Measurements from ENCODE around the gene UBE2O.

Gene UBE2O

DNA sequence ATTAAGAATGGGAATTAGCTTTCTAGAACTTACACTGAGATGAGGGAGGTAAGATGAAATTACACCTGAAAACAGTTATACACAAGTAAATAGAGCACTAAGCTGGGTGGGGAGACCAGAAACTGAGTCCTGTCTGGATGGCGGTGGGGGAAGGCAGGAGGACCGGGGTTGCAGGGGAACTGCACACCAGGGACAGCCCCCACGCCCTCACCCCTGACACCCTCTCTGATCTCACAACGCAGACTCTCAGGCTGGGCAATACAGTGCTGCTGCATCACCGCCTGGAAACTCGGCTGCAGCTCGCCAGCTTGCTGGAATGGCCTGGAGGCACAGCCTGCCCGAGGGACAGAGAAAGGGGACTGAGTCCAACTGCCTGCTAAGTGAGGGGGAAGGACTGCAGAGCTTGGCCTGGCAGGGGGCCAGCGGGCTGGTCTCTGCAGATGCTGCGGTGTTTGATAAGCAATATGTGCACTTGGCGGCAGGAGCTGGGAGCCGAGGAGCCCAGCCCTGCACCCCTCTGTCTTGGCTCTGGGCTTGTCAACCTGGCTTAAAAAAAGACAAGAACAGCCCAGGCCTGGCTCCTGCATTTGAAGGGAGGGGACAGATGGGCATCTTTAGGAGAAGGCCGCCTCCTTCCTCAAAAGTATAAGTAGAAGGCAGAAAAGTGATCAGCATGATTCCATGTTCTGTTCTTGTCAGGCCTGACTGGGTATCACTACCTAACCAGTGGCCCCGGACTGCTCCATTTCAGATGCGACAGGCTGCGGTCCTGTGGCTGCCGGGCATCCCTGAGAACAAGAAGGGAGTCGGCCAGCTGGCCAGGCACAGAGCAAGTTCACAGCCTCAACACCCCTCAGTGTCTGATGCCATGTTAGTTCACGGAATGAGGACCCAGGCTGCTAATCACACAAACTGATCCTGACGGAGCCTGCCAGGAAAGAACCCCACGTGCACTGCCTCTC is 38.3 kb downstream of the UBE2O start:
- no peak overlapping the region for H3K14ac ChIP-seq (ENCODE audit: low read length)
- no peak for DNase-seq
- no peak overlapping the region for H4K12ac ChIP-seq (ENCODE audit: low read depth, low read length)
- H2BK5ac ChIP-seq (ENCODE audit: low read depth, low read length, poor library complexity) = no peak overlapping the region
- H4K8ac ChIP-seq (ENCODE audit: low read depth, low read length) = no peak overlapping the region
- no peak overlapping the region for H3K23ac ChIP-seq (ENCODE audit: low read length)
- no peak overlapping the region for H2BK12ac ChIP-seq (ENCODE audit: low read length)
- no peak overlapping the region for H2AFZ ChIP-seq (ENCODE audit: insufficient read depth, low read length, poor library complexity)
- no peak overlapping the region for H3K18ac ChIP-seq (ENCODE audit: low read length)
- no peaks in the 10 kb centered on the region for H3K79me1 ChIP-seq (ENCODE audit: low read length)
- no peak overlapping the region for H3K27ac ChIP-seq (ENCODE audit: low read depth, low read length)
- no peaks in the 10 kb centered on the region for H3K27me3 ChIP-seq (ENCODE audit: insufficient read depth, low read length)
- H3K4me3 ChIP-seq (ENCODE audit: low read depth, low read length) = no peak overlapping the region
- no peak overlapping the region for H3K9ac ChIP-seq (ENCODE audit: low read length)
- H3K4ac ChIP-seq (ENCODE audit: low read depth, low read length) = no peak overlapping the region
- H2AK5ac ChIP-seq (ENCODE audit: low read length) = no peak overlapping the region
- no peak overlapping the region for H3K4me2 ChIP-seq (ENCODE audit: low read length)
- no peaks in the 10 kb centered on the region for H3K79me2 ChIP-seq (ENCODE audit: control insufficient read depth, insufficient read depth, low read length, poor library complexity)
- no peak overlapping the region for H2BK120ac ChIP-seq (ENCODE audit: insufficient read depth, low read length, poor library complexity)
- H4K91ac ChIP-seq (ENCODE audit: low read depth, low read length) = no peak overlapping the region
- H3K4me1 ChIP-seq (ENCODE audit: control insufficient read depth in 1 of 2, insufficient read depth in 2 of 2, low read length in 2 of 2) = peaks cover 0 to 3% of the 10 kb centered on the region in 2 experiments
- WGBS (ENCODE audit: extremely low coverage, insufficient coverage, insufficient read length) = no CpG with 5 or more reads among the region's 21 CpGs
- no peaks in the 10 kb centered on the region for H3K9me3 ChIP-seq (ENCODE audit: insufficient read depth, low read depth, low read length)
- H3K36me3 ChIP-seq (ENCODE audit: control insufficient read depth in 1 of 2, insufficient read depth in 2 of 2, low read length in 2 of 2) = no peaks in the 10 kb centered on the region

DNA sequence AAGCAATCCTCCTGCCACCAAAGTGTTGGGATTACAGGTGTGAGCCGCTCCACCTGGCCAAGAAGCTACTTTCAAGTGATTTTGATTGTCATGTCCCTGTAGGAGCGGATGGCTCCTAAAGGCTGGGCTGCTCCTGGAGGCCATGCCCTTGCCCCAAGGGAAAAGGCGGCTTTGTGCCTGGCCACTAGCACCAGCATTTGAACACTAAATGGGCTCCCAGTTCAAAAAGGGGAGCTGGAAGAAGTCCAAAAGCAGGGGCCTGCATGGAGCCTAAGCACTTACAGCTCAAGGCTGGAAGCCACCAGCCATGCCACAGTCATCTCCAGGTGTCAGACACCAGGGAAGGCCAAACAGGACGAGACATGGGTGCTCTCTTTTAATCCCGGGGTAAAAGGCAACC is 41.7 kb downstream of the UBE2O start:
- Histone ChIP-seq H3K18ac (ENCODE audit: low read length) (no peak overlapping the region), H2BK120ac (ENCODE audit: insufficient read depth, low read length, poor library complexity) (no peak overlapping the region), H3K79me2 (ENCODE audit: control insufficient read depth, insufficient read depth, low read length, poor library complexity) (no peaks in the 10 kb centered on the region), H3K4me2 (ENCODE audit: low read length) (no peak overlapping the region), H3K27ac (ENCODE audit: low read depth, low read length) (no peak overlapping the region), H3K14ac (ENCODE audit: low read length) (no peak overlapping the region), H2BK5ac (ENCODE audit: low read depth, low read length, poor library complexity) (no peak overlapping the region), H3K27me3 (ENCODE audit: insufficient read depth, low read length) (no peaks in the 10 kb centered on the region), H3K9ac (ENCODE audit: low read length) (no peak overlapping the region), H4K91ac (ENCODE audit: low read depth, low read length) (no peak overlapping the region), H4K8ac (ENCODE audit: low read depth, low read length) (no peak overlapping the region), H3K23ac (ENCODE audit: low read length) (no peak overlapping the region), H3K36me3 (ENCODE audit: control insufficient read depth in 1 of 2, insufficient read depth in 2 of 2, low read length in 2 of 2) (no peaks in the 10 kb centered on the region), H3K4ac (ENCODE audit: low read depth, low read length) (no peak overlapping the region), H3K4me1 (ENCODE audit: control insufficient read depth in 1 of 2, insufficient read depth in 2 of 2, low read length in 2 of 2) (peaks cover 0 to 3% of the 10 kb centered on the region in 2 experiments), H3K9me3 (ENCODE audit: insufficient read depth, low read depth, low read length) (no peaks in the 10 kb centered on the region), H2BK12ac (ENCODE audit: low read length) (no peak overlapping the region), H3K79me1 (ENCODE audit: low read length) (no peaks in the 10 kb centered on the region), H2AFZ (ENCODE audit: insufficient read depth, low read length, poor library complexity) (no peak overlapping the region), H2AK5ac (ENCODE audit: low read length) (no peak overlapping the region), H4K12ac (ENCODE audit: low read depth, low read length) (no peak overlapping the region), H3K4me3 (ENCODE audit: low read depth, low read length) (no peak overlapping the region)
- no CpG with 5 or more reads among the region's 5 CpGs for WGBS (ENCODE audit: extremely low coverage, insufficient coverage, insufficient read length)
- no peak for DNase-seq

DNA sequence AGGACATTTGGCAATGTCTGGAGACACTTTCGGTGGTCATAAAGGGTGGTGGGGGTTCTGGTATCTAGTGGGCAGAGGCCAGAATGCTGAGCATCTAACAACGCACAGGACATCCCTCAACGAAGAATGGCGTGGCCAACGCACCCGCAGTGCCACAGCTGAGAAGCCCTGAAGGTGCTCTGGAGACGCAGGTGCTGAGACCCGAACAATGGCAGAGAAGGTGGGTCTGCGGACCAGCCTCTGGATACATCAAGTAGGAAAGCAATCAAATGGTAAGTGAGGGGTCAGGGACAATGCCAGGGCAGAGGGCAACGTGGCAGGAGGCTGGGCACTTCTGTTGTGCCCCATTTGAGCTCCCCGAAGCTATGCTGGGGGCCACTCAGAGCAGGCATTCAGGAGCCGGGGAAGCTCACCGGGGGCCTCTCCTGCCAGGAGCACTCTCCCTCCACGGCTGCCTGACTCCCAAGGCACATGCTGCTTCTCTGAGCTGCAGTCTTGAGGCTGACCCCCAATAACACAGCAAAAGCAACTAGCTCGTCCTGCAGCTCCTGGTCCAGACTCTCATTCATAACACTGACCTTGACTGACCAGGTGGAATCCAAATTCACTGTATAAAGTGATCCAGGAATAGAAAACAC is 42.5 kb downstream of the UBE2O start:
- Histone ChIP-seq H4K91ac (ENCODE audit: low read depth, low read length) (no peak overlapping the region), H4K12ac (ENCODE audit: low read depth, low read length) (no peak overlapping the region), H3K4me3 (ENCODE audit: low read depth, low read length) (no peak overlapping the region), H3K23ac (ENCODE audit: low read length) (no peak overlapping the region), H3K4me2 (ENCODE audit: low read length) (no peak overlapping the region), H3K27ac (ENCODE audit: low read depth, low read length) (no peak overlapping the region), H3K14ac (ENCODE audit: low read length) (no peak overlapping the region), H3K4me1 (ENCODE audit: control insufficient read depth in 1 of 2, insufficient read depth in 2 of 2, low read length in 2 of 2) (peaks cover 0 to 3% of the 10 kb centered on the region in 2 experiments), H3K18ac (ENCODE audit: low read length) (no peak overlapping the region), H3K9me3 (ENCODE audit: insufficient read depth, low read depth, low read length) (no peaks in the 10 kb centered on the region), H3K9ac (ENCODE audit: low read length) (no peak overlapping the region), H4K8ac (ENCODE audit: low read depth, low read length) (no peak overlapping the region), H2AFZ (ENCODE audit: insufficient read depth, low read length, poor library complexity) (no peak overlapping the region), H3K79me1 (ENCODE audit: low read length) (no peaks in the 10 kb centered on the region), H3K4ac (ENCODE audit: low read depth, low read length) (no peak overlapping the region), H3K79me2 (ENCODE audit: control insufficient read depth, insufficient read depth, low read length, poor library complexity) (no peaks in the 10 kb centered on the region), H2BK12ac (ENCODE audit: low read length) (no peak overlapping the region), H2AK5ac (ENCODE audit: low read length) (no peak overlapping the region), H3K27me3 (ENCODE audit: insufficient read depth, low read length) (no peaks in the 10 kb centered on the region), H2BK5ac (ENCODE audit: low read depth, low read length, poor library complexity) (no peak overlapping the region), H2BK120ac (ENCODE audit: insufficient read depth, low read length, poor library complexity) (no peak overlapping the region), H3K36me3 (ENCODE audit: control insufficient read depth in 1 of 2, insufficient read depth in 2 of 2, low read length in 2 of 2) (no peaks in the 10 kb centered on the region)
- DNase-seq = no peak
- no CpG with 5 or more reads among the region's 15 CpGs for WGBS (ENCODE audit: extremely low coverage, insufficient coverage, insufficient read length)

DNA sequence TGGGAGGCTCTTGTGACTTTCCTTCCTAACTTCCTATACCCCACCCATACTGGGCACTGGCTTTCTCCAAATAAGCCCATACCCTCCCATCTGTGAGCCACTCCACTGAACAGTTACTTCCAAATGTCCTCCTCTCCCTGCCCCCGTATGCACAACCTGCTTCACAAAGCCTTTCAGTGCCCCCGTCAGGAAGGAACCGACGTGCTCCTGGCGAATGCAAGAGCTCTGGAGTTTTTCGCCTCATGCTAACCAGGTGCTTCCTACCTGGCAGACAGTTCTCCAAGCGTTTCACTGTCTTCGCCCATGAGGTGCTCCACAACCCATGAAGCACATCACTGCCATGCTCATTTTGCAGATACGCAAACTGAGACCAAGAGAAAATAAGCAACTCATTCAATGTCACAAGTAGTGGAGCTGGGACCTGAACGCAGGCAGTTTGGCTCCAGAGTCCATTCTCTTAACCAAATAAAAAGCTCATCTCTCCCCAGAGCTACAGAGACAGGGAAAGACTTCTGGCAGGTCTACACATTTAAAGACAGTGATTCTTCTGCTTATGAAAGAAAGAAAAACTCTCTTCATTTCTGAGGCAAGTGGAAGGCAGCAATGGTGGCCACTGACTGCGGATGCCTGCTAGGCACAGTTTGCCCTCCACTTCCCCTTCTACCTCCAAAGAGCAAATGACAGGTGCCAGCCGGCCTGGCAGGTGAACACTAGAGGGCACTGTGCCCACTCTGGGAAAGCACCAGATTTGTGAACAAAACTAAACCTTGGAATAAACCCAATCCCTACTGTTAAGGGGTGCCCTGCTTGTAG is 44.7 kb downstream of the UBE2O start:
- WGBS (ENCODE audit: extremely low coverage, insufficient coverage, insufficient read length) = no CpG with 5 or more reads among the region's 12 CpGs
- Histone ChIP-seq H3K14ac (ENCODE audit: low read length) (no peak overlapping the region), H3K18ac (ENCODE audit: low read length) (no peak overlapping the region), H3K4me1 (ENCODE audit: control insufficient read depth in 1 of 2, insufficient read depth in 2 of 2, low read length in 2 of 2) (no peaks in the 10 kb centered on the region), H2AFZ (ENCODE audit: insufficient read depth, low read length, poor library complexity) (no peak overlapping the region), H3K79me2 (ENCODE audit: control insufficient read depth, insufficient read depth, low read length, poor library complexity) (no peaks in the 10 kb centered on the region), H4K8ac (ENCODE audit: low read depth, low read length) (no peak overlapping the region), H3K36me3 (ENCODE audit: control insufficient read depth in 1 of 2, insufficient read depth in 2 of 2, low read length in 2 of 2) (peaks cover 7 to 10% of the 10 kb centered on the region in 2 experiments), H2BK5ac (ENCODE audit: low read depth, low read length, poor library complexity) (no peak overlapping the region), H2BK12ac (ENCODE audit: low read length) (no peak overlapping the region), H3K27me3 (ENCODE audit: insufficient read depth, low read length) (no peaks in the 10 kb centered on the region), H3K9ac (ENCODE audit: low read length) (no peak overlapping the region), H3K79me1 (ENCODE audit: low read length) (no peaks in the 10 kb centered on the region), H3K27ac (ENCODE audit: low read depth, low read length) (no peak overlapping the region), H3K4ac (ENCODE audit: low read depth, low read length) (no peak overlapping the region), H3K9me3 (ENCODE audit: insufficient read depth, low read depth, low read length) (no peaks in the 10 kb centered on the region), H2BK120ac (ENCODE audit: insufficient read depth, low read length, poor library complexity) (no peak overlapping the region), H3K4me3 (ENCODE audit: low read depth, low read length) (no peak overlapping the region), H2AK5ac (ENCODE audit: low read length) (no peak overlapping the region), H4K91ac (ENCODE audit: low read depth, low read length) (no peak overlapping the region), H3K23ac (ENCODE audit: low read length) (no peak overlapping the region), H3K4me2 (ENCODE audit: low read length) (no peak overlapping the region), H4K12ac (ENCODE audit: low read depth, low read length) (no peak overlapping the region)
- DNase-seq = peak; percentile 35 to 74
